ENCODE measurements around the gene TWIST2. TPM values are rescaled to one million over a fixed set of nuclear protein-coding genes. Genes with fewer than 3 reads are reported as not detected.

The TWIST2 gene
- total and polyA plus RNA-seq, 9 donors, result 14.2 to 104 (median 32.7) TPM

DNA sequence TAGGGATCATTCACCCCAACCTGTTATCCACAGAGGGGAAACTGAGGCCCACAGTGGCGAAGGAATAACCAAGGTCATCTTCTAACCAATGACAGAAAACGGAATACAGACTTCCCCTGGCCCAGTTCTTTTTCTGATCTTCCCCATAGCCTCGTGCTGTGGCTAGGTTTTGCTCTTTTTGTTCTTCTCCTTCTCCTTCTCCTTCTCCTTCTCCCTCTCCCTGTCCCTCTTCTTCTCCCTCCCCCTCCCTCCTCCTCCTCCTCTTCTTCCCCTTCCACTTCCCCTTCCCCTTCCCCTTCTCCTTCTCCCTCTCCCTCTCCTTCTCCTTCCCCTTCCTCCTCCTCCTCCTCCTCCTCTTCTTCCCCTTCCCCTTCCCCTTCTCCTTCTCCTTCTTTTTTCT is 12.9 kb upstream of the TWIST2 start:
- no peak overlapping the region for H3K27ac ChIP-seq
- no peaks in the 10 kb centered on the region for H3K27me3 ChIP-seq
- no peaks in the 10 kb centered on the region for H3K4me1 ChIP-seq (ENCODE audit: insufficient read depth)
- no peaks in the 10 kb centered on the region for H3K36me3 ChIP-seq
- no peak for DNase-seq
- TF ChIP-seq EP300 (IDR thresholded peaks at IDR 0.05) (no peak), POLR2A (IDR thresholded peaks at IDR 0.05) (no peak)
- TF ChIP-seq, protein P1, sequence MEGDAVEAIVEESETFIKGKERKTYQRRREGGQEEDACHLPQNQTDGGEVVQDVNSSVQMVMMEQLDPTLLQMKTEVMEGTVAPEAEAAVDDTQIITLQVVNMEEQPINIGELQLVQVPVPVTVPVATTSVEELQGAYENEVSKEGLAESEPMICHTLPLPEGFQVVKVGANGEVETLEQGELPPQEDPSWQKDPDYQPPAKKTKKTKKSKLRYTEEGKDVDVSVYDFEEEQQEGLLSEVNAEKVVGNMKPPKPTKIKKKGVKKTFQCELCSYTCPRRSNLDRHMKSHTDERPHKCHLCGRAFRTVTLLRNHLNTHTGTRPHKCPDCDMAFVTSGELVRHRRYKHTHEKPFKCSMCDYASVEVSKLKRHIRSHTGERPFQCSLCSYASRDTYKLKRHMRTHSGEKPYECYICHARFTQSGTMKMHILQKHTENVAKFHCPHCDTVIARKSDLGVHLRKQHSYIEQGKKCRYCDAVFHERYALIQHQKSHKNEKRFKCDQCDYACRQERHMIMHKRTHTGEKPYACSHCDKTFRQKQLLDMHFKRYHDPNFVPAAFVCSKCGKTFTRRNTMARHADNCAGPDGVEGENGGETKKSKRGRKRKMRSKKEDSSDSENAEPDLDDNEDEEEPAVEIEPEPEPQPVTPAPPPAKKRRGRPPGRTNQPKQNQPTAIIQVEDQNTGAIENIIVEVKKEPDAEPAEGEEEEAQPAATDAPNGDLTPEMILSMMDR (IDR thresholded peaks at IDR 0.05), result no peak
- H3K9me3 ChIP-seq, result no peaks in the 10 kb centered on the region
- WGBS, 3 donors, result 83 to 86% (median 85%) methylated on average over 3 of the region's 3 CpGs
- intact Hi-C loops (cut with DNase I), result no loop called here
- no peak overlapping the region for H3K4me3 ChIP-seq

DNA sequence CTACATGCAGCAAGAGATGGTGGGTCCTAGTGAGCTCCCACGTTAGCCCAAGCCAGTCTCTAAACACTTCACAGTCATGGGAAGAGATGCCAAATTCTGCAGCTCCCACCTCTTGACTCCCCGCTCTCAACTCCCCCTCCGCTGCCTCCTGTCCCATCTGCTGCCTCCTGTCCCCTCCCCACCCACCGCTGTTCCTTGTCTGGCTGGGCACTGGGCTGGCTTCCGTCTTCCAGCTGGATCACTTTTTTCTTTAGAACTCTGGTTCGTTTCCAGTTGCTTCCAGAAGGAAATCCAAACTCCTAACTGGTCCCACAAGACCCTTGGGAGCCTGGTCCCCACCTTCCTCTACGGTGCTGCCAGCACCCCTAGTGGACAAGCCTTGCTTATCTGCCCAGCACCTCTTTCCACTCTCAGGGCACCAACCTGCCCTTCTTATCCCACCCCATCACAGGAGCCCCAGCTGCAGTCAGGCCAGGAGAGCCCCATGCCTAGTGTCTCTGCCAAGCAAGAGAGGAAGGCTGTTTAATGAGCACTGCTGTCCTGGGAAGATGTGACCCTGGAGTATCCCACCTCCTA is 12.1 kb upstream of the TWIST2 start:
- DNase-seq, result no peak
- intact Hi-C loops (cut with DNase I), result no loop called here
- Histone ChIP-seq H3K4me1 (ENCODE audit: insufficient read depth) (no peaks in the 10 kb centered on the region), H3K4me3 (no peak overlapping the region), H3K36me3 (no peaks in the 10 kb centered on the region), H3K9me3 (no peaks in the 10 kb centered on the region), H3K27ac (no peak overlapping the region), H3K27me3 (no peaks in the 10 kb centered on the region)
- WGBS, 3 donors, result 71 to 75% (median 71%) methylated on average over 7 of the region's 7 CpGs
- TF ChIP-seq, protein P1 (IDR thresholded peaks at IDR 0.05), result no peak
- no peak for TF ChIP-seq POLR2A (IDR thresholded peaks at IDR 0.05)
- no peak for TF ChIP-seq EP300 (IDR thresholded peaks at IDR 0.05)

DNA sequence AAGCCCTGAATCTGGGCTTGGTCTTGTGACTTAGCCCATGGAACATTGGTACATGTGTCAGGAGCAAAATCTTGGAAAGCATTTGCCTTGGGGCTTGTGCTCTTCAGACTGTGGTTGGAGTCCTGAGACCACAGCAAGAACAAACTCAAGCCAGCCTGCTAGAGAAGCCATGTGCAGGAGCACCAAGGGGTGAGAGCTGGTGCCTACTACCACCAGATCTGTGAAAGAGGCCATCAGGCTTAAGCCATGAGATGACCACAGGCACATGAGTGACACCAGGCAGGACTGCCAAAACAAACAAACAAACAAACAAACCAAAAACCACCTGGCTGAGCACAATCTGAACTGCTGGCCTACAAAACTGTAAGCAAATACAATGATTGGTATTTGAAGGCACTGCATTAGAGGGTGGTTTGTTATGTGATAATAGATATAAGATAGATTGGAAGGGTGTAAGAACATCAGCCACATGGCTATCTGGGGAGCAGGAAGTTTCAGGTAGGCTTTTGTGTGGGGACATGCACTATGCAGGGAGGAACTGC is 9.0 kb upstream of the TWIST2 start:
- no peak for DNase-seq
- Histone ChIP-seq H3K27ac (no peak overlapping the region), H3K27me3 (no peaks in the 10 kb centered on the region), H3K4me1 (ENCODE audit: insufficient read depth) (no peaks in the 10 kb centered on the region), H3K4me3 (no peak overlapping the region), H3K36me3 (no peaks in the 10 kb centered on the region), H3K9me3 (no peaks in the 10 kb centered on the region)
- intact Hi-C loops (cut with DNase I), result no loop called here
- TF ChIP-seq POLR2A (IDR thresholded peaks at IDR 0.05) (no peak), EP300 (IDR thresholded peaks at IDR 0.05) (no peak)
- TF ChIP-seq, protein P1 (IDR thresholded peaks at IDR 0.05), result no peak

DNA sequence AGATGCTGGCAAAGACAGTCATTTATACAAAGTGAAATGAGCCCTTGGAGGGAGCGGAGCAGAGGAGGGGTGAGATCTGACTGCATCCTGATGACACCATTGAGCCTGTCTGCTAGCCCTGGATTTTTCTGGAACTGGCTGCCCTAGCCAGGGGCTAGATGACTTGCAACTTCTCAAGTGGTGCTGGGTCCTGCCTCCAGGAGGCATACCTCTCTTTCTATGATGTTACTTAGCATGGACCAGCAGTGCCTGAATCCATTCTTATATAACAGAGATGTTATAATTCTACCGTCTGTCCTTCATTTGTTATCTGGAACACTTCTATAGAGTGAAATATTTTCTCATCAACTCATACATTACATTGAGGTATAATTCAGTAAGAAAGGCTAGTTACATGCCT is 8.5 kb upstream of the TWIST2 start:
- H3K27ac ChIP-seq, result no peak overlapping the region
- WGBS, 3 donors, result 90 to 96% (median 91%) methylated on average over 2 of the region's 2 CpGs
- H3K9me3 ChIP-seq, result no peaks in the 10 kb centered on the region
- DNase-seq, result no peak
- intact Hi-C loops (cut with DNase I), result no loop called here
- no peaks in the 10 kb centered on the region for H3K27me3 ChIP-seq
- H3K4me3 ChIP-seq, result no peak overlapping the region
- TF ChIP-seq, protein P1 (IDR thresholded peaks at IDR 0.05), result no peak
- no peak for TF ChIP-seq POLR2A (IDR thresholded peaks at IDR 0.05)
- TF ChIP-seq EP300 (IDR thresholded peaks at IDR 0.05), result no peak
- no peaks in the 10 kb centered on the region for H3K4me1 ChIP-seq (ENCODE audit: insufficient read depth)
- no peaks in the 10 kb centered on the region for H3K36me3 ChIP-seq
